ENCODE results near the gene PIGC.
A peak's percentile ranks its signal among the peaks of the same experiment; 100 is the strongest.

PIGC gene

DNA sequence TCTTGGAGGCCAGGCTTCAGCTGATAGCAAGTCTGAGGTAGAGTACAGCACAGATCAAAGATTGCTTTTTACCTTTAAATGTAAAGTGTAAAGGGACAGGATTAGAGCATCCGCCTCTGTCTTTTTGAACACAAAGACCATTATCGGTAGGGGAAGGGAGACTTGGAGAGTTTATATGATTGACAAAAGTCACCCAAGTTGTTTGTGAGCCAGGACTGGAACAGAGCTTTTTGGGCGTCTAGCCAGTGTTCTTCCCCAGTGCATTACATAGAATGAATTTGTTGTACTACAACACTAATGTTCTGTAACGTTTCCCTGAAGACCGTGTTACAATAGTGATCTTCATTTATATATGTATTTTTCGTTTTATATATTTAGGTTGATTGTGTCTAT, 9.3 kb upstream of the PIGC start:
- TF ChIP-seq, protein P1, sequence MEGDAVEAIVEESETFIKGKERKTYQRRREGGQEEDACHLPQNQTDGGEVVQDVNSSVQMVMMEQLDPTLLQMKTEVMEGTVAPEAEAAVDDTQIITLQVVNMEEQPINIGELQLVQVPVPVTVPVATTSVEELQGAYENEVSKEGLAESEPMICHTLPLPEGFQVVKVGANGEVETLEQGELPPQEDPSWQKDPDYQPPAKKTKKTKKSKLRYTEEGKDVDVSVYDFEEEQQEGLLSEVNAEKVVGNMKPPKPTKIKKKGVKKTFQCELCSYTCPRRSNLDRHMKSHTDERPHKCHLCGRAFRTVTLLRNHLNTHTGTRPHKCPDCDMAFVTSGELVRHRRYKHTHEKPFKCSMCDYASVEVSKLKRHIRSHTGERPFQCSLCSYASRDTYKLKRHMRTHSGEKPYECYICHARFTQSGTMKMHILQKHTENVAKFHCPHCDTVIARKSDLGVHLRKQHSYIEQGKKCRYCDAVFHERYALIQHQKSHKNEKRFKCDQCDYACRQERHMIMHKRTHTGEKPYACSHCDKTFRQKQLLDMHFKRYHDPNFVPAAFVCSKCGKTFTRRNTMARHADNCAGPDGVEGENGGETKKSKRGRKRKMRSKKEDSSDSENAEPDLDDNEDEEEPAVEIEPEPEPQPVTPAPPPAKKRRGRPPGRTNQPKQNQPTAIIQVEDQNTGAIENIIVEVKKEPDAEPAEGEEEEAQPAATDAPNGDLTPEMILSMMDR (IDR thresholded peaks at IDR 0.05; ENCODE audit: extremely low read depth, insufficient read depth, missing control alignments) = no peak
- in situ Hi-C loops (cut with MboI; ENCODE audit: low pct_unique_long_range_greater_than_20kb, low sequenced_read_pairs, unreplicated experiment) = loop anchor here (25.0 kb wide), 1 partner anchor 259 kb away; no protein-coding TSS in a partner anchor
- DNase-seq (ENCODE audit: low spot score) = no peak

DNA sequence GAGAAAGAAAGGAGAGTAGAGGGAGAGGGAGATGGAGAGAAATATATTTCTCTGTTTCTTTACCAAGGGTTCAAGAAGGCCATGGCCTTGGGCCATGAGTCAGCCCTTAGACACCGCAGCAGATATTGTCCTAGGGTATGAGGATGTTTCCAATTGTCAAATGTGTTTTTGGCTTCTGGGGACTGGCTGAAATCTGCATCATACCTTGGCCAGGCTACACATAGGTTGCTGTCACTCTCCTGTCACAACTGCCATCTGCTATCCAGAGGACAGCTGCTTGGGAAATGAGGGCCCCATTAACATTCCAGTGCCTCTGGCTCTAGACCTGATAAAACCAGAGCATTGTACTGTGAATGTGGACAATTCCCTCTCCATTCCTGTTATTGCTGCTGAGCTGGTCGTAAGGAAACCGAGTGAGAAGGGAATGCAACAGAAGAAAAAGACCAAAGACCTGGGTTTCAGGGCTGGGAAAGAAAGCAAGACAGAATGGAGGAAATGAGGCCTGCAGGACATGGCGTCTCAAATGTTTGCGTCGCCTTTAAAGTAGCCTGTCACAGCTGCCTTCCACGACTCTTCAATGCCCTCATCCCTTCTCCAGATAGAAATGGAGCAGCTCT, 8.8 kb upstream of the PIGC start:
- TF ChIP-seq, protein P1 (IDR thresholded peaks at IDR 0.05; ENCODE audit: extremely low read depth, insufficient read depth, missing control alignments) = no peak
- no peak for DNase-seq (ENCODE audit: low spot score)
- in situ Hi-C loops (cut with MboI; ENCODE audit: low pct_unique_long_range_greater_than_20kb, low sequenced_read_pairs, unreplicated experiment) = loop anchor here (25.0 kb wide), 1 partner anchor 260 kb away; no protein-coding TSS in a partner anchor

DNA sequence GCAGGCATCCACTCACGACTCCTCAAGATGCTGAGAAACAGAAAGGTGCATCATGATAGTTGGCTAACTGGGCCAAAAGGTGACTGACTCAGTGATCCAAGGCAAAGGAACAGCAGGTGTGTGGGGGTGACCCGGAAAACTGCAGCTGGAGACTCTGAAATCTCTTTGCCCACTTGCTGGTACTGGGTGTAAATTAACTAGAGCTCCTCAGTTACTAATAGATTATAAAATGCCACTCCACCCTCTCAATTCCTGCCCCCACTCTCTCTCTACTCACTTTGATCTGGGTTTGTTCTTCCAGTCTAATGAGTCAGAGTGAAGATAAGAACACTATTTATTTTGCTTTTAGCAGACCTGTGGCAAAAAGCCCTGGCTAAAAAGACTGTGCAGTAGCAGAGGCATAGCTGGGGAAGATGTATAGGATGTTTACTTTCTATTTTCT, 7.2 kb upstream of the PIGC start:
- TF ChIP-seq, protein P1 (IDR thresholded peaks at IDR 0.05; ENCODE audit: extremely low read depth, insufficient read depth, missing control alignments) = no peak
- DNase-seq (ENCODE audit: low spot score) = no peak
- in situ Hi-C loops (cut with MboI; ENCODE audit: low pct_unique_long_range_greater_than_20kb, low sequenced_read_pairs, unreplicated experiment) = loop anchor here (25.0 kb wide), 1 partner anchor 261 kb away; no protein-coding TSS in a partner anchor

DNA sequence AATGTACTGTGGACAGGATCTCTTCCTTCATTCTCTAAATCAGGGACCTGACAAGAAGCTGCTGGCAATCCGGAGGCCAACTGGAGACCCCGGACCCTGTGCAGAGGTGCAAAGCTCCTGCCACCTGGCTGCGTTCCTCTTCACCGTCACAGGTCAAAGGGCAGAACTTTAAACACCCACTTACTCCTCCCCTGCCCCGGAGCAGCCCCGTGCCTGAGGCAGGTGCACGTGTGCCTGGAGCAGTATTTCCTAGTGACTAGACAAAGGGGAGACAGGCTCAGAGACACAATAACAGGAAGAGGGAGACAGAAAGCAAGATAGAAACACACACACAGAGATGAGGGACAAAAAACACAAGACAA, 6.6 kb upstream of the PIGC start:
- no peak for DNase-seq (ENCODE audit: low spot score)
- TF ChIP-seq, protein P1 (IDR thresholded peaks at IDR 0.05; ENCODE audit: extremely low read depth, insufficient read depth, missing control alignments) = no peak
- in situ Hi-C loops (cut with MboI; ENCODE audit: low pct_unique_long_range_greater_than_20kb, low sequenced_read_pairs, unreplicated experiment) = loop anchor here (25.0 kb wide), 1 partner anchor 262 kb away; no protein-coding TSS in a partner anchor

DNA sequence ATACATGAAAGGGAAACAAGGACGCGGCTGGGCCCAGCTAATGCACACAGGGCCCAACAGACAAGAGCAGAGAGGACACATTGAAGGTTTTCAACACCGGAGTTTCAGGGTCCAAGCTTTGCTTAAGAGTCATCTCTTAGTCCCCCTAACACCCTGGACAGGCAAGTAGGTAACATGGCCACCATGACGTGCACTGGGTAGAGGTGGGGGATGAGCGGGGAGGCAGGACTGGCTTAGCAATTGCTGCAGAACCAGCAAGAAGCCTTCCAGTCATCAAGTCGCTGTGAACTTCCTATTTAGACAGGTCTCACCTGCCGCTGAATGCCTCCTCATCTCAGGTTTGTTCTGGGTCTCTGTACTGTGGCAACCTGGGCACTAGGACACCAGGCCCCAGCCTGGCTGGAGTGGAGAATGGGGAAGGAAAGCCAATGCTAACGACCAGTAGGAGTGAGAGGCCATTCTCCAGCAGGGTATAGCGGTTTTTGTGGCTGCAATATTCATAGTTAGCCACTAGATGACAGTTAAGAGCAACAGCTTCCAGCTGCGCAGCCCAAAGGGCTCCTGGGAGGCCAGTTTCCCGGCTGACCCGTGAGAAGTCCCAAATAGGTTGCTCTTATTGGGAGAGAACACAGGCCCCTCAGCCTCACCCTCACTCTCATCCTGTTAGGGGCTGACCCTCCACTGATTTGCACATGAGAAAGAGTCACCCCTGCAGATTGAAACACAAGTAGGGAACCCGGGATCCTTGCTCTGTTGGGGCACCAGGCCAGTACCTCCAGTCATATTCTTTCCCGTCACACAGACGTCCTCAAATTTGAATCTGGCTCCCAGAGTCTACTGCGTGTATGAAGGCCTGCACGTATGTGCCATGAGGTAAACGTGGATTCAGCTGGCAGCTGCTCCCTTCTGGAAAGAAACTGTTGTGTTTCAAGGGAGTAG, 6.0 kb upstream of the PIGC start:
- peak; percentile 54 for DNase-seq (ENCODE audit: low spot score)
- in situ Hi-C loops (cut with MboI; ENCODE audit: low pct_unique_long_range_greater_than_20kb, low sequenced_read_pairs, unreplicated experiment) = loop anchor here (25.0 kb wide), 1 partner anchor 262 kb away; no protein-coding TSS in a partner anchor
- TF ChIP-seq, protein P1 (IDR thresholded peaks at IDR 0.05; ENCODE audit: extremely low read depth, insufficient read depth, missing control alignments) = peak; percentile 72

DNA sequence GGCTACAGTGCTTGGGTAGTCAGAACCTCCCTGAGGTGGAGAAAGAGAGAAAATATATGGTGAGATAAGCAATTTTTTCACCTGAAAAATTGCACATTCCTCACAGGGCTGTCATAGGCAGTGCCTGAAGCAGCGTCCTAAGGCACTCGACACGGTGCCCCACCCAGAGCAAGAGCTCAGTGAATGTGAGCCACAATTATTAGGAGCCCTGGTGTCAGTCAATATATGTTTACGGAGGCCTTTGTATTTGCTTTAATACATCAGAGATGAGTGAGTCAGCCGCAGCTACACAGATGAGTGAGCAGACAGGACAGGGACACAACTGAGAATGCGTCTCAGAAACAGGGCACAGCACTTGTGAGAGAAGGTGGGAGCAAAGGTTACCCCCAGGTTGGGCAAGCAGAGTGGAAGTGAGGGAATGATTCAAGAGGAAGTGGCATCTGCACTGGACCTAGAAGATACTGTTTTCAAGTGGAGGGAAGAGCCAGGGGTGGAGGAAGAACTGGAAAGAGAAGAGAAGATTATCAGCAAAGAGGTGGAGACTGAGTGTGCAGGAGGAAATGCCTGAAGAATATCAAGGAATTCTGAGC, 5.2 kb upstream of the PIGC start:
- TF ChIP-seq, protein P1 (IDR thresholded peaks at IDR 0.05; ENCODE audit: extremely low read depth, insufficient read depth, missing control alignments) = no peak
- DNase-seq (ENCODE audit: low spot score) = no peak
- in situ Hi-C loops (cut with MboI; ENCODE audit: low pct_unique_long_range_greater_than_20kb, low sequenced_read_pairs, unreplicated experiment) = no loop called here
